GM19023 (cell line): ENCODE data around the gene BAG5.

Experiments used
- ATAC-seq: cut with Tn5 transposase; IDR thresholded peaks from one replicate; pipeline ENCODE4 v1.9.1; 2021; ENCODE audit warnings: mild to moderate bottlenecking, moderate library complexity; ENCODE audit not compliant: unreplicated experiment

Gene BAG5

DNA sequence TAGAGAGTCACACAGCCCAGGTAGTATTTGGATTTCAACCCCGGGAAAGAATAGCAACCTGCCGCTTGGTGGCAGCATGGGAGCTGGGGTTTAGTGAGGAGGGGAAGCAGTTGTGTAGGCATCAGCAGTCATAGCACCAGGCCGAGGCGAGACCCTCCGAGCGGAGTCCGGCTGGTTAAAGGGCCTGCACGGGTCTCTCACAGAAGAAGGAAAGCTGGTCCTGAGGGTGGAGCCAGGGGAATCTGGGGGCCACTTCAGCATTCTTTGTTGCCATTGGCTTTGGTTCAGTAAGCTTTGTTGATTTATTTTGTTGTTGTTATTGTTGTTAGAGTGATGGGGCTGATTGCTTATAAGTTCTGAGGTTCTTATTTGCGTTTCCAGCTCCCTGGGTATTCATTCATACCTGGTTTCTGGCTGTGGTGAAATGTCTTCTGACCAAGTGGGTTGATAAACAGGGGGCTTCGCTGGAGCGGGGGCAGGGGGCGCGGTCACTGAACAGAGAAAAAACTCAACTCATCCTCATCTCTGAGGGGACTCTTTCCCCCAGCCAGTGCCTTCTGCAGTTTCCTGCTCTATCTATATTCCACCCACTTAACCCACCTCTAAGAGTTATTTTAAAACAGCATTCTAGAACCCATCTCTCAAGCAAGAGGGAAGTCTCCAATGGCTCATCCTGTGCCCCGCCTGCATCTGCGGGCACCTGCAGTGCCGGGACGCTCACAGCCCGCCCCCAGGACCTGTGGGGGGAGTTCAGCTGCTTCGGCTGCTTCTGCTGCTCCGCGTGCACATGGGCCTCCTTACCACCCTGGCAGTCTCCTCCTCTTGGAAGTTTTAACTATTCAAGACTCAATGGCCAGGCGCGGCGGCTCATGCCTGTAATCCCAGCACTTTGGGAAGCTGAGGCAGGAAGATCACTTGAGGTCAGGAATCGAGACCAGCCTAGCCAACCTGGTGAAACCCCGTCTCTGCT is 51.4 kb downstream of the BAG5 start:
- ATAC-seq: no peak

DNA sequence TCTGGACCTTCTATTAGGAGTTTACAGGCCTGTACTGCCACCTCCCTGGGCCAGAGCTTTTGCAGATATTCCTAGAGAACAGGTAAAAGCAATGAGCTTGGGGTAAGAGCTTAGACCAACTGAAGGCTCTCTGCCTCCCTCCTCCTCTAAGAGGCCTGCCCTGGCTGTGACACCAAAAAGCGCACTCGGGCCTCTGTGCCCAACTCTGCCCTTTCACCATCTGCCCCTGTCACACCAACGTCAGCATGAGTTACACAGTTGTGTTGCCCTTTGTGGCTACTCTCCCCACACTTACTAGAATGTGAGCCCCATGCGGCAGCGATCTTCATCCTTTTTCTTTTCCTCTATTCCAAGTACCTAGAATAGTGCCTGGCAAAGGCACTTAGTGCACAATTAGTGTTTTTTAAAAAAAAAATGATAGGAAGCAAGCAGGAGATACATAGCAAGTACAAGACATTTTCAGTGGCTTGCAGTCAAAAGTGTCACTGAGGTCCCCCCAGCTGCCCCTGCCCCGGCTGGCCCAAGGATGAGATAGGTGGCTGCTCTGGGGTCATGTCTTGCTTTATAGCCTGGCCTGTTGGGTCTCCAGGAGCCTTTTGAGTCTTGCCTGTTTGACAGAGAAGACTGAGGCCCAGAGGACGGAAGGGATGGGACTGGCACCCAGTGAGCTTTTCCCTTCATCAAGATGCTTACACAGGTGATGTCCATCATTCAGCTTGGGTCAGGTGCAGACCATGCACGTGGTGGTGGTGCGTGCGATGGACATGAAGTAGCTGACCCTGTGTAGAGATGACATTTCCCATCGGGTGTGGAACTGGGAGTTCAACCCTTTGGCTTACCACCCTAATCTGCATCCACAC is 52.4 kb downstream of the BAG5 start:
- ATAC-seq: no peak

DNA sequence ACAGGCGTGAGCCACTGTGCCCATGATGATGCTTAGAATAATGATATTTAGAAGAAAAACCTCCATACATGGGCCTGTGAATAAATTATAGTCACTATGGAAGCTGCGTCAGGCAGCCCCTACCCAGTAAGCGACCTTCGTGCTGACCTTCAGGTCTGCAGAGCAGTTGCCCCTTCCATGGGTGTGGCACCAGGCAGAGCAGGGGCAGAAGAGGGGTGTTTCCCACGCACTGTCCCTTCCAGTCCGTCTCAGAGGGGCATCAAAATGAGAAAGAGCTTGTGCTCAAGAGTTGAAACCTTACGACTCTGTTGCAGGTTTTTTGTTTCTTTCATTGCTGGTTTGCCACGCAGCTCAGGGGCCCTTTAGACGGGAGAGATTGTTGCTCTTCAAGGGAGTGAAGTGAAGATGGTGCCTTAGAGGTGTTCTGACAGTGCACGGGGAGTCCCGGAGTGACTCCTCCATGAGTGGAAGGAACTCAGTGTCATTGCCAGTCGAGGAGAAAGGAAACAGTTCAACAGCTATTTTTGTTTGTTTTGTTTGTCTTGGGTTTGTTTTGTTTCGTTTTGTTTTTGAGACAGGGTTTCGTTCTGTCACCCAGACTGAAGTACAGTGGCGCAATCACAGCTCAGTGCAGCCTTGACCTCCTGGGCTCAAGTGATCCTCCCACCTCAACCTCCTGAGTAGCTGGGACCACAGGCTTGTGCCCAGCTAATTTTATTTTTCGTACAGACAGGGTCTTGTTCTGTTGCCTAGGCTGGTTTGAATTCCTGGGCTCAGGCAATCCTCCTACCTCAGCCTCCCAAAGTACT is 53.7 kb downstream of the BAG5 start:
- no peak for ATAC-seq

DNA sequence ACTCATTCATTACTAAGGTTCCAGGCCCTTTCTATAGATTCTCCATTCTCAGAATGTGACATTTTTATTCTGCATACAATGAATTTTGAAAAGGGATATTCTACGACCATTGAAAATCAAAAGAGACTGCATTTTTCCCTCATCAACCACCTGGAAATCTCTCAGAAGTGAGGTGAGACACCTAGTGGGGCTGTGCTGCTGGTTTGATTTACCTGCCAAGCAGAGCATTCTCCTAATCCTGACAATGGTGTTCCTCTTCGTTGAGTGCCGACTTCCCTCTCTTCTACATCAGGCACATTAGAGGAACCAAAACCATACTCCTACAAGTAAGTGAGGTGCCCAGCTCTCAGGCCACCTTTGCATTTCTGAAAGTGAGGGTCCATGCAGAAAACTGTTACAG is 54.7 kb downstream of the BAG5 start:
- ATAC-seq: no peak
